HFFc6 (cell line): ENCODE measurements around the gene NOS3. TPM values are rescaled to one million over a fixed set of nuclear protein-coding genes. Genes with fewer than 3 reads are reported as not detected.

Experiments used
- DNase-seq: peaks from one replicate; pipeline ENCODE4 v3.0.0-alpha.2; 2018
- H3K27ac Mint-ChIP-seq: 2 replicates; pipeline ENCODE4 v1.8.0; 2020; ENCODE audit warnings: mild to moderate bottlenecking, mixed read lengths
- H3K27me3 Mint-ChIP-seq: 2 replicates; pipeline ENCODE4 v1.8.0; 2021; ENCODE audit warnings: mild to moderate bottlenecking, moderate library complexity, mixed read lengths; ENCODE audit not compliant: insufficient read depth
- H3K36me3 Mint-ChIP-seq: 2 replicates; pipeline ENCODE4 v1.8.0; 2021; ENCODE audit warnings: low read depth, mixed read lengths
- H3K4me1 Mint-ChIP-seq: 2 replicates; pipeline ENCODE4 v1.8.0; 2020; ENCODE audit warnings: low read depth, mixed read lengths
- H3K4me3 Mint-ChIP-seq: 2 replicates; pipeline ENCODE4 v1.8.0; 2020; ENCODE audit warnings: mild to moderate bottlenecking, moderate library complexity, mixed read lengths
- H3K9me3 Mint-ChIP-seq: 2 replicates; pipeline ENCODE4 v1.8.0; 2020; ENCODE audit warnings: mild to moderate bottlenecking, mixed read lengths
- CTCF ChIP-seq: fragments of 200-600 bp; sonication (generic); IDR thresholded peaks from 2 replicates; pipeline ENCODE4 v1.5.0; 2021; ENCODE audit warnings: antibody characterized with exemption, mild to moderate bottlenecking
- total RNA-seq, 6 experiments: library from RNA; stranded (reverse); fragmentation: NEBNext Ultra II Directional; extraction: Animal tissue kit (Norgen Biotek cat#: 25700); gene quantifications; 2 replicates in 1 of 6; 3 replicates in 5 of 6; pipeline ENCODE4 v1.2.3, GENCODE V29; 2021

NOS3 gene
- total RNA-seq, 6 experiments from 2014 or later, result 0.55 to 3.0 (median 2.0) TPM

GRCh38 chr7:150970424-150970823 lies 20.4 kb upstream of the NOS3 start:
- Mint-ChIP-seq H3K36me3 (no peaks in the 10 kb centered on the region), H3K9me3 (no peaks in the 10 kb centered on the region), H3K27ac (no peak overlapping the region), H3K4me3 (no peak overlapping the region), H3K4me1 (no peaks in the 10 kb centered on the region), H3K27me3 (peaks cover 55% of the 10 kb centered on the region)
- DNase-seq, result no peak
- TF ChIP-seq CTCF, result no peak

GRCh38 chr7:150971242-150972022 lies 19.4 kb upstream of the NOS3 start:
- no peaks in the 10 kb centered on the region for H3K36me3 Mint-ChIP-seq

GRCh38 chr7:150972023-150972468 lies 18.8 kb upstream of the NOS3 start:
- no peak for TF ChIP-seq CTCF
- no peaks in the 10 kb centered on the region for H3K9me3 Mint-ChIP-seq
- H3K27ac Mint-ChIP-seq, result no peak overlapping the region
- H3K4me1 Mint-ChIP-seq, result no peaks in the 10 kb centered on the region; the same call in 1 of the 2 replicates
- no peaks in the 10 kb centered on the region for H3K36me3 Mint-ChIP-seq
- peaks cover 57% of the 10 kb centered on the region for H3K27me3 Mint-ChIP-seq
- H3K4me3 Mint-ChIP-seq, result no peak overlapping the region
- no peak for DNase-seq

More at GRCh38 chr7:150971242-150972022, 19.4 kb upstream of the NOS3 start:
- Mint-ChIP-seq H3K4me3 (no peak overlapping the region), H3K27ac (no peak overlapping the region), H3K27me3 (peaks cover 52% of the 10 kb centered on the region), H3K9me3 (no peaks in the 10 kb centered on the region), H3K4me1 (no peaks in the 10 kb centered on the region)
- DNase-seq, result no peak
- no peak for TF ChIP-seq CTCF

GRCh38 chr7:150972741-150973140 lies 18.1 kb upstream of the NOS3 start:
- no peak overlapping the region for H3K4me3 Mint-ChIP-seq
- H3K4me1 Mint-ChIP-seq, result peaks cover 5% of the 10 kb centered on the region; the same call in 1 of the 2 replicates

More at GRCh38 chr7:150972741-150973140, 18.1 kb upstream of the NOS3 start:
- DNase-seq, result no peak
- no peak for TF ChIP-seq CTCF
- Mint-ChIP-seq H3K27ac (no peak overlapping the region), H3K9me3 (no peaks in the 10 kb centered on the region), H3K36me3 (no peaks in the 10 kb centered on the region; the same call in 1 of the 2 replicates), H3K27me3 (peaks cover 59% of the 10 kb centered on the region)
